ACC112 (cell line): ENCODE results near the gene ALG6.
"Not testable (repeated sequence)": the region's sequence is repeated elsewhere in the genome, so short reads cannot be mapped to it uniquely, and the experiment has no call there.

ENCODE experiments used
- H2AFZ ChIP-seq: fragments of 200-600 bp; sonication (generic); one replicate; pipeline ENCODE4 v1.6.0; 2017; ENCODE audit warnings: antibody characterized with exemption, low read length; ENCODE audit not compliant: unreplicated experiment
- H3K27ac ChIP-seq: fragments of 200-600 bp; sonication (generic); 2 replicates; pipeline ENCODE4 v1.5.1; 2014; ENCODE audit warnings: low read depth, mild to moderate bottlenecking, antibody characterized with exemption, low read length, moderate library complexity
- H3K27me3 ChIP-seq: fragments of 200-600 bp; sonication (generic); 2 replicates; pipeline ENCODE4 v1.6.1; 2014; ENCODE audit warnings: mild to moderate bottlenecking, antibody characterized with exemption, low read length, moderate library complexity, mixed read lengths; ENCODE audit not compliant: insufficient read depth
- H3K36me3 ChIP-seq: fragments of 200-600 bp; sonication (generic); 2 replicates; pipeline ENCODE4 v1.6.1; 2016; ENCODE audit warnings: mild to moderate bottlenecking, antibody characterized with exemption, low read length, moderate library complexity, mixed read lengths; ENCODE audit not compliant: insufficient read depth
- H3K4me1 ChIP-seq: fragments of 200-600 bp; sonication (generic); one replicate; pipeline ENCODE4 v1.6.1; 2016; ENCODE audit warnings: low read length, mixed read lengths; ENCODE audit not compliant: insufficient read depth, unreplicated experiment, control insufficient read depth
- H3K4me3 ChIP-seq: fragments of 200-600 bp; sonication (generic); 2 replicates; pipeline ENCODE4 v1.5.1; 2014; ENCODE audit warnings: mild to moderate bottlenecking, low read depth, low read length
- H3K79me2 ChIP-seq: fragments of 200-600 bp; sonication (generic); one replicate; pipeline ENCODE4 v1.6.0; 2016; ENCODE audit warnings: low read length; ENCODE audit not compliant: control insufficient read depth, unreplicated experiment, insufficient read depth

Gene ALG6

DNA sequence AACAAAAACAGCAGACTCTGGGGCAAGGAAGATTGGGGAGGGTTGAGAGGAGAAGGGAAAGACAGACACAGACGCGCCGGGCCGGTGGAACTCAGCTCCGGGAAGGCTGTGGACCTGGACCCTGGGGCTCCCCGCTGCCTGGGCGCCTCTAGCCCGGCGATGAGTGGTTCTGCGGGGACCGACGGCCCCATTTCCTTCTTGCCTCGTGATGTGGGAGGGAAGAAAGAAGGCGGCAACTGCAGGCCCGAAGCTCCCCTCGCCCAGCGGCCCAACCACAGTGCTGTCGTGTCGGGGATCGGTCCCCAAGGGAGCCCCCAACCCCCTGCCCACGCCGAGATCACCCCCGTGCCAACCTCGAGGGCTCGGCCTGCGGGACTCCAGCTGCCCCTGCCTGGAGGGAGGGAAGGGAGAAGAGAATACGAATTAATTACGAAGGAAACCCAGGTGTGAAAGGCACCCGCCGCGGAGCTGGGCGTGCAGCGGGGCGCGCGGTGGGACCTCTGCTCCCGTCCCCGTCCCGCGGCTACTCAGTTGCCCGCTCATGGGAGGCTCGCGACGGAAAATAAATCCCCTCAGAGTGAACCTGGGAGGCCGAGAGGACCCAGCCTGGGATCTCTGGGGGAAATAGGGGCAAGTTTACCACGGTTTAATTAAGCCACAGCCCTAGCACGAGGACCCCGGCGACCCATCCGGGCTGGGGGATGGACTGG is 37.7 kb upstream of the ALG6 start:
- no peaks in the 10 kb centered on the region for H3K4me1 ChIP-seq
- H3K36me3 ChIP-seq, result no peaks in the 10 kb centered on the region
- no peak overlapping the region for H3K27ac ChIP-seq
- H3K27me3 ChIP-seq, result peaks cover 97% of the 10 kb centered on the region
- no peaks in the 10 kb centered on the region for H3K79me2 ChIP-seq
- no peak overlapping the region for H3K4me3 ChIP-seq
- H2AFZ ChIP-seq, result no peak overlapping the region

DNA sequence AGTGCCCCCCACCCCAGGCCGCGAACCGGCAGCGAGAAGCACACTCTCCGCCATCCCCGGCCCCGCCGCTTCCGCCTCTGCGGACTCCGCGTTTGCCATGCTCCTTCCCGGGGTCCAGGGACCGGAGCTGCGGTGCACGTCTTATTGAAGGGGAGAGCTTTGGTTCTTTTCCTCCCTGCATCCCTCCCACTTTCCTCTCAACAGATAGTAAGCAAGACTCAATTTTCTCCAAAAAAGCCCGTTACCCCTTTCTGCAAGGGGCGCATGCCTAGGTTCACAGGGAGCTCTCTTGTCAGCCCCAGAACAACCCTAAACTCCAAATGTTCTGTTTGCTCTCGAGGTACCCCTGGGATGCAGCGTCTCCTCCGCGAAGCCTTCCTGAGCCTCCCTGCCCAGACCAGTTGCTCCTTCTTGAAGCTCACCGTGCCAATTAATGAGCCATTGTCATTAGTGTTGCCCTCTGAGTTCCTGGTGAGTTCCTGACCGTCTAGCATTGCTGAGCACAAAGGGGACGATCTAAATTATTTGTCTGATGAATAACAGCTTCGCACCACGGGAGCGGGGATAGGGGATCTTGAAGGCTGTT is 37.0 kb upstream of the ALG6 start:
- no peak overlapping the region for H2AFZ ChIP-seq
- peaks cover 97% of the 10 kb centered on the region for H3K27me3 ChIP-seq
- H3K79me2 ChIP-seq, result no peaks in the 10 kb centered on the region
- H3K4me3 ChIP-seq, result no peak overlapping the region
- H3K27ac ChIP-seq, result no peak overlapping the region
- H3K4me1 ChIP-seq, result no peaks in the 10 kb centered on the region
- no peaks in the 10 kb centered on the region for H3K36me3 ChIP-seq

DNA sequence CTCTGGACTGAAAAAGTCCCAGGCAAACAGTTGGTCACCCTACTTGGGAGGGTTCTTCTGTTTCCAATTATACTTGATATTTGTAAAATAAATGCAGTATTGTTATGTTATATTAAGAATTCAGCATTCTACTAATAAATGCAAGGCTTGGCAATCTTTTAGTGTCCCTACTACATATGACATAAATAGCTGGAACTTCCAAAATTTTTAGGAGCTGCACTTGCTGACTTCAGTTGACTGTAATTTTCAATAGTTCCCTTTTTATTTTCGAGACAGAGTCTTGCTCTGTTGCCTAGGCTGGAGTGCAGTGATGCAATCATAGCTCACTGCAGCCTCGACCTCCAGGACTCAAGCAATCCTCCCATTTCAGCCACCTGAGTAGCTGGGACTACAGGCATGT is 25.0 kb upstream of the ALG6 start:
- H2AFZ ChIP-seq, result no peak overlapping the region
- H3K79me2 ChIP-seq, result no peaks in the 10 kb centered on the region
- no peaks in the 10 kb centered on the region for H3K4me1 ChIP-seq
- no peaks in the 10 kb centered on the region for H3K36me3 ChIP-seq
- H3K27ac ChIP-seq, result no peak overlapping the region
- H3K4me3 ChIP-seq, result no peak overlapping the region
- H3K27me3 ChIP-seq, result peaks cover 27% of the 10 kb centered on the region

DNA sequence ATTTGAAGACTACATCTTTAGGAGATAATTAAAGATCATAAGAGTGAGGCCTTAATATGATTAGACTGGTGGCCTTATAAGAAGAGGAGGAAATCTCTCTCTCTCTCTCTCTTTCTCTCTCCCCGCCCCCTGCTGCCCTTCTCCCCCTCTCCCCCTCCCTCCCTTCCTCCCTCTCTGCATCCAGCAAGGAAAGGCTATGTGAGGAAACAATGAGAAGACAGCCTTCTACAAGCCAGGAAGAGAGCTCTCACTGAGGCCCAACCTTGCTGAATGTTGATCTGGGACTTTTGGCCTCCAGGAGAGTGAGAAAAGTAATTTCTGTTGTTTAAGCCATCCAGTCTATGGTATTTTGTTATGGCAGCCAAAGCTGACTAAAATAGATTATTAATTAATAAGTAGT is 23.5 kb upstream of the ALG6 start:
- Histone ChIP-seq H3K27ac (no peak overlapping the region), H3K4me3 (no peak overlapping the region), H2AFZ (no peak overlapping the region), H3K4me1 (no peaks in the 10 kb centered on the region), H3K79me2 (no peaks in the 10 kb centered on the region), H3K27me3 (peaks cover 34% of the 10 kb centered on the region), H3K36me3 (no peaks in the 10 kb centered on the region)

DNA sequence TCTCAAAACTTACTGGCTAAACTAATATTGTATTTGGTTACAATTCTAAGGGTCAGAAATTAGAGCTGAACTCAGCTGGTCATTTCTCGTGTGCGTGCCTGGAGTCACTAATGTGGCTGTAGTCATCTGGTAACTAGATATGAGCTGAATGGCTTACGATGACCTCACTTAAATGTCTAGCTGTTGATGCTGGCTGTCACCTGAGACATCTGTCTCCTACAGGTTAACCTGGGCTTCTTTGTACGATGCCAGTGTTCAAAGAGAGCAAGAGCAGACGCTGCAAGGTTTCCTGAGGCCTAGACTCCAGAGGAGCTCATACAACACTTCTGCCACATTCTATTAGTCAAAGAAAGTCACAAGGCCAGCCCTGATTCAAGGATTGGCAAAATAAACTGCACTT is 17.1 kb upstream of the ALG6 start:
- Histone ChIP-seq H3K36me3 (no peaks in the 10 kb centered on the region), H3K79me2 (no peaks in the 10 kb centered on the region), H3K27me3 (peaks cover 60% of the 10 kb centered on the region), H3K4me3 (no peak overlapping the region), H2AFZ (no peak overlapping the region), H3K4me1 (no peaks in the 10 kb centered on the region), H3K27ac (no peak overlapping the region)

DNA sequence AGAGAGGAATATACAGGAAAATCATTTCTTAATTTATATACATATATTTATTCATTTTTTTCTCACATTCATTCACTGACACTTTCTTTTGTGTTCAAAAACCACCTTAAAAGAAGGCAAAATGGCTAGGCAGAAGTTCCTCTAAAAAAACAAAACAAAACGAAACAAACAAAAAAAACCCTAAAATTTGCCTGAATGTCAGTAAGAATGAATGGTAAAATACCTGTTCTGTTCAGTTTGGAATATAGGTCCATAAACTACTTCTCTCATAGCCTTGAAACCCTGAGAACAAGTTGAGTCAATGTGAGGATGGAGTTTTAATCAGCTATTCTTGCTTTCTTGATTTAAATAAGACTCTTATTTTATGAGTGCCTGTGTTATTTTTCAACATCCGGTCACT is 14.7 kb upstream of the ALG6 start:
- Histone ChIP-seq H2AFZ (no peak overlapping the region), H3K27me3 (peaks cover 60% of the 10 kb centered on the region), H3K27ac (no peak overlapping the region), H3K79me2 (no peaks in the 10 kb centered on the region), H3K4me3 (no peak overlapping the region), H3K36me3 (no peaks in the 10 kb centered on the region), H3K4me1 (no peaks in the 10 kb centered on the region)

DNA sequence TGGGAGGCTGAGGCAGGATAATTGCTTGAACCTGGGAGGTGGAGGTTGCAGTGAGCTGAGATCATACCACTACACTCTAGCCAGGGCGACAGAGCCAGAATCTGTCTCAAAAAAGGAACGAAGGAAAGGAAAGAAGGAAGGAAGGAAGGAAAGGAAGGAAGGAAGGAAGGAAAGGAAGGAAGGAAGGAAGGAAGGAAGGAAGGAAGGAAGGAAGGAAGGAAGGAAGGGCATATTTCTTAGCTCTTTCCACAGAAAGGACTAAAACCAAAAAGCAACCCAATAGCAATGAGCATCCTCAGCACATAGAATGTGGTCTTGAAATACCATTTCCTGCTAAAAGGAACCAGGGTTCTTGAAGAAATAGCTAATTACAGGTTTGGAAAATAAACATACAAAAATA is 11.2 kb upstream of the ALG6 start:
- not testable (repeated sequence) for H3K27ac ChIP-seq, H3K4me1 ChIP-seq, H2AFZ ChIP-seq, H3K4me3 ChIP-seq, H3K79me2 ChIP-seq, H3K36me3 ChIP-seq
- peaks cover 58% of the 10 kb centered on the region for H3K27me3 ChIP-seq

DNA sequence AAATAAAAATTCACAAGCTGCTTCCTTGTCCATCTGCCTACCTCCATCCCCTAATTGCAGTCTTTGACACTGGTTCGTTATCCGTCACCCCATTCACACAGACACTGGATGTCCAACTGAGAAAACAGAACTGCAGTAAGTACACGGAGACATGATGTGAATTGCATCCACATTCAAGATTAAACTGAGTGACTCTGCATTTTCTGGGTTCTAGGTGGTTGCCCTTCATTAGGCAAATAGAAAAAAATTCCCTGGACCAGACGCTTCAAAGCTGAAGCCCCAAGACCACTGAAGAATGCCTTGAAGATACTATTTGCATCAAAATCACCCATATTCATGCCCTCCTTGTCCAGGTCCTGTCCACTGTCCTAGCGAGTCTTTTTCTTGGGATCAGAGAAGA is 7.9 kb upstream of the ALG6 start:
- Histone ChIP-seq H3K27ac (no peak overlapping the region), H3K4me3 (no peak overlapping the region), H3K27me3 (peaks cover 33% of the 10 kb centered on the region), H2AFZ (no peak overlapping the region), H3K4me1 (no peaks in the 10 kb centered on the region), H3K79me2 (no peaks in the 10 kb centered on the region), H3K36me3 (no peaks in the 10 kb centered on the region)

DNA sequence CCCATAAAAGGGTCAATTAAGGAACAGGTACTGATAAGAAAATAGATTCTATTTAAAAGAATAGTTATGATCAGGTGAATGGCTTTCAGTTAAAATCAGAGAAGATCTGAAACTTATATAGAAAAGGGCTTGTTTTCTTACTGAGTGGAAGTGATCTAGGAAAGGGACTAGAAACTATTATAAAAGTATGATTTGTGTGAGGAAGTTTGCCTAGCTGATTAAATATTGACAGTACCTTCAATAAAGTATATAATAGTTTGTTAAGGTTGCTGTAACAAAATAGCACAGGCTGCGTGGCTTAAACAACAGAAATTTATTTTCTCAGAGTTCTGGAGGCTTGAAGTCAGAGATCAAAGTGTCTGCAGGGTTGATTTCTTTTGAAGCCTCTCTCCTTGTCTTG is 5.4 kb upstream of the ALG6 start:
- Histone ChIP-seq H3K4me3 (no peak overlapping the region), H3K27ac (no peak overlapping the region), H3K36me3 (no peaks in the 10 kb centered on the region), H3K27me3 (peaks cover 15% of the 10 kb centered on the region; the same call in 1 of the 2 replicates), H3K79me2 (no peaks in the 10 kb centered on the region), H2AFZ (no peak overlapping the region), H3K4me1 (peaks cover 6% of the 10 kb centered on the region)

DNA sequence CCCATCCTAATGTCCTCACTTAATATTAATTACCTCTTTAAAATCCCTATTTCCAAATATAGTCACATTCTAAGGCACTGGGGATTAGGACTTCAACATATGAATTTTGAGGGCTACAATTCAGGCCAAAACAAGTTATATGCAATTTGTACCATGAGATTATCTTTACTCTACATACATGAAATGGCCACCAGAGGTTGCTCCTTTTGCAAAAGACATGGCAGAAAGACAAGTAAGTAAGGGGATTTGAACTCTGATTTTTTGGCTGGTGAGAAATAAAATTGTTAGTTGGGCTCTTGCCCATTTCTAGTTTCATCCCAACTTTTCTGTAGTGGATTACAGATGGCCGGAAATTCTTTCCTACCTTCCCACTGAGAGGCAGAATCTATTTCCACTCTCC is 4.8 kb upstream of the ALG6 start:
- Histone ChIP-seq H3K36me3 (no peaks in the 10 kb centered on the region), H3K4me3 (no peak overlapping the region), H3K27me3 (peaks cover 15% of the 10 kb centered on the region; the same call in 1 of the 2 replicates), H3K79me2 (no peaks in the 10 kb centered on the region), H3K4me1 (peaks cover 7% of the 10 kb centered on the region), H2AFZ (no peak overlapping the region), H3K27ac (no peak overlapping the region)

DNA sequence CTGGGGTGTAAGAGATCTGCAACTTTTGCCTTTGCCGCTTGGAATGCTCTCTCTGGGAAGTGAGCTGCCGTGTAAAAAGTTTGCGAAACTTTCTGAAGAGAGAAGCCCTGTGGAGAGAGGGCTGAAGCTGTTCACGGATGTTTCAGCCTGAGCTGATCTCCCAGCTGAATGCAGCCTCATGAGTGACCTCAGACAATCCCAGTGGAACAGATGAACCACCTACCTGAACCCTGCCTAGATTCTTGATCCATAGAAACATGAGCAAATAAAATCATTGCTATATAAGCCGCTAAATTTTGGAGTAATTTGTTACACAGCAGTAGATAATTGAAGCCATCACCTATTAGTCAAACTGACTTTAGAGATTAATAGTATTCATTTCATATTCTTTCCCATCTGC is 4.4 kb upstream of the ALG6 start:
- Histone ChIP-seq H3K27ac (no peak overlapping the region), H2AFZ (no peak overlapping the region), H3K27me3 (peaks cover 15% of the 10 kb centered on the region; the same call in 1 of the 2 replicates), H3K4me1 (peaks cover 7% of the 10 kb centered on the region), H3K79me2 (no peaks in the 10 kb centered on the region), H3K4me3 (no peak overlapping the region), H3K36me3 (no peaks in the 10 kb centered on the region)
